ENCODE data around the gene FAM171A2.

DNA sequence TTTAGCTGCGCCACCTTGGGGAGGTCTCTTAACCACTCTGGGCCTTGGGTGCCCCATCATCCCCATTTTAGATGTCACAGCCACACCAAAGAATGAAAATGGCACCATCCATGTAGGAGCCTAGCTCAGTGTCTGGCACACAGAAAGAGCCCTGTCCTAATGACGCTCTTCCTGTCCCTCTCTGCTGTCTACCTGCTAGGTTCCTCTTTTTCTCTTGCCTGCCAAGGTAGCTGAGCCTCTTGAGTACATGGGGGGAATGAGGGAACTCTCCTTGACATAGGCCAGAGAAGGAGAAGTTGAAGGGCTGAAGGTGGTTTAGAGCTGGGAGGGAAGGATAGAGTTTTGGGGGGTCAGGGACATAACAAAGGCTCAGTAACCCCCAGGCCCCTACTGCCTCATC is 53.5 kb downstream of the FAM171A2 start:
- no peak for TF ChIP-seq EP300 (IDR thresholded peaks at IDR 0.05)
- TF ChIP-seq, protein P1, sequence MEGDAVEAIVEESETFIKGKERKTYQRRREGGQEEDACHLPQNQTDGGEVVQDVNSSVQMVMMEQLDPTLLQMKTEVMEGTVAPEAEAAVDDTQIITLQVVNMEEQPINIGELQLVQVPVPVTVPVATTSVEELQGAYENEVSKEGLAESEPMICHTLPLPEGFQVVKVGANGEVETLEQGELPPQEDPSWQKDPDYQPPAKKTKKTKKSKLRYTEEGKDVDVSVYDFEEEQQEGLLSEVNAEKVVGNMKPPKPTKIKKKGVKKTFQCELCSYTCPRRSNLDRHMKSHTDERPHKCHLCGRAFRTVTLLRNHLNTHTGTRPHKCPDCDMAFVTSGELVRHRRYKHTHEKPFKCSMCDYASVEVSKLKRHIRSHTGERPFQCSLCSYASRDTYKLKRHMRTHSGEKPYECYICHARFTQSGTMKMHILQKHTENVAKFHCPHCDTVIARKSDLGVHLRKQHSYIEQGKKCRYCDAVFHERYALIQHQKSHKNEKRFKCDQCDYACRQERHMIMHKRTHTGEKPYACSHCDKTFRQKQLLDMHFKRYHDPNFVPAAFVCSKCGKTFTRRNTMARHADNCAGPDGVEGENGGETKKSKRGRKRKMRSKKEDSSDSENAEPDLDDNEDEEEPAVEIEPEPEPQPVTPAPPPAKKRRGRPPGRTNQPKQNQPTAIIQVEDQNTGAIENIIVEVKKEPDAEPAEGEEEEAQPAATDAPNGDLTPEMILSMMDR (IDR thresholded peaks at IDR 0.05) = no peak

All from tibial nerve (tissue), 4 donors.